CD14-positive monocyte (primary cell): ENCODE measurements around the gene HOXB3. TPM values are rescaled to one million over a fixed set of nuclear protein-coding genes. Genes with fewer than 3 reads are reported as not detected.
A peak's percentile ranks its signal among the peaks of the same experiment; 100 is the strongest.

Experiments used
- DNase-seq, 3 donors: peaks; one replicate each; pipeline ENCODE4 v3.0.0-alpha.2; 2011 to 2022
- H2AFZ ChIP-seq: 2 replicates; pipeline ENCODE4 v1.6.0; 2012; ENCODE audit warnings: mild to moderate bottlenecking, low read depth, low read length, inconsistent platforms; ENCODE audit not compliant: insufficient read depth, poor library complexity, severe bottlenecking
- H3K27ac ChIP-seq, 2 donors: 1 replicate in 1 of 2; 2 replicates in 1 of 2; pipeline ENCODE4 v1.5.1; 2012 to 2013; ENCODE audit warnings: low read length in 2 of 2, control low read depth in 1 of 2, inconsistent platforms in 1 of 2, low read depth in 1 of 2, mild to moderate bottlenecking in 1 of 2
- H3K27me3 ChIP-seq, 2 donors: one replicate each; pipeline versions ENCODE4 v1.6.0 to v1.6.1; 2011 to 2013; ENCODE audit warnings: low read length in 2 of 2; ENCODE audit not compliant: control insufficient read depth in 2 of 2, insufficient read depth in 2 of 2
- H3K36me3 ChIP-seq, 2 donors: replicated peaks in 1 of 2; 1 replicate in 1 of 2; 2 replicates in 1 of 2; pipeline versions ENCODE4 v1.5.1 to v1.6.1; 2012 to 2013; ENCODE audit warnings: low read length in 2 of 2, control low read depth in 1 of 2, inconsistent platforms in 1 of 2, mild to moderate bottlenecking in 1 of 2; ENCODE audit not compliant: insufficient read depth in 2 of 2, control insufficient read depth in 1 of 2
- H3K4me1 ChIP-seq, 2 donors: 1 replicate in 1 of 2; 2 replicates in 1 of 2; pipeline versions ENCODE4 v1.5.1 to v1.6.1; 2012 to 2013; ENCODE audit warnings: low read length in 2 of 2, control low read depth in 1 of 2, inconsistent platforms in 1 of 2, mild to moderate bottlenecking in 1 of 2, moderate library complexity in 1 of 2; ENCODE audit not compliant: insufficient read depth in 2 of 2, control insufficient read depth in 1 of 2
- H3K4me2 ChIP-seq: replicated peaks from 2 replicates; pipeline ENCODE3; 2012; ENCODE audit warnings: low read length, moderate library complexity, mild to moderate bottlenecking; ENCODE audit not compliant: poor library complexity, severe bottlenecking; ENCODE audit errors: extremely low read depth
- H3K4me3 ChIP-seq, 3 experiments: fragments of 200-600 bp in 1 of 3; sonication (generic) in 1 of 3; replicated peaks in 1 of 3; 1 replicate in 2 of 3; 2 replicates in 1 of 3; pipeline ENCODE4 v1.5.1; 2011 to 2013; ENCODE audit warnings: low read length in 3 of 3, mild to moderate bottlenecking in 3 of 3, control low read depth in 2 of 3, low read depth in 2 of 3, inconsistent platforms in 1 of 3, moderate library complexity in 1 of 3
- H3K79me2 ChIP-seq: 2 replicates; pipeline ENCODE4 v1.6.0; 2012; ENCODE audit warnings: mild to moderate bottlenecking, control low read depth, inconsistent platforms, low read length, moderate library complexity; ENCODE audit not compliant: insufficient read depth
- H3K9ac ChIP-seq: 2 replicates; pipeline ENCODE4 v1.6.0; 2017; ENCODE audit warnings: low read length, mild to moderate bottlenecking; ENCODE audit not compliant: insufficient read depth, poor library complexity, severe bottlenecking
- H3K9me3 ChIP-seq, 2 donors: replicated peaks in 1 of 2; 1 replicate in 1 of 2; 2 replicates in 1 of 2; pipeline versions ENCODE4 v1.5.1 to v1.6.1; 2012 to 2013; ENCODE audit warnings: low read length in 2 of 2, control low read depth in 1 of 2; ENCODE audit not compliant: control insufficient read depth in 1 of 2, insufficient read depth in 1 of 2
- H4K20me1 ChIP-seq: 2 replicates; pipeline ENCODE4 v1.6.0; 2012; ENCODE audit warnings: mild to moderate bottlenecking, low read length, control low read depth, moderate library complexity; ENCODE audit not compliant: insufficient read depth
- H3K27ac Mint-ChIP-seq, 7 donors: one replicate each; pipeline ENCODE4 v1.8.0; 2020; ENCODE audit warnings: mild to moderate bottlenecking in 7 of 7, mixed read lengths in 7 of 7, moderate library complexity in 6 of 7, inconsistent platforms in 2 of 7
- H3K27me3 Mint-ChIP-seq, 3 donors: one replicate each; pipeline ENCODE4 v1.8.0; 2021 to 2022; ENCODE audit warnings: low read depth in 3 of 3, mild to moderate bottlenecking in 3 of 3, mixed read lengths in 3 of 3, moderate library complexity in 3 of 3, inconsistent platforms in 1 of 3
- H3K36me3 Mint-ChIP-seq, 2 donors: one replicate each; pipeline ENCODE4 v1.8.0; 2020; ENCODE audit warnings: mixed read lengths in 2 of 2, inconsistent platforms in 1 of 2, mild to moderate bottlenecking in 1 of 2
- H3K4me1 Mint-ChIP-seq: one replicate; pipeline ENCODE4 v1.8.0; 2020; ENCODE audit warnings: mild to moderate bottlenecking, mixed read lengths
- H3K4me3 Mint-ChIP-seq, 2 donors: one replicate each; pipeline ENCODE4 v1.8.0; 2020; ENCODE audit warnings: mild to moderate bottlenecking in 2 of 2, mixed read lengths in 2 of 2, moderate library complexity in 1 of 2
- H3K9me3 Mint-ChIP-seq, 7 donors: one replicate each; pipeline ENCODE4 v1.8.0; 2020 to 2022; ENCODE audit warnings: mixed read lengths in 7 of 7, mild to moderate bottlenecking in 6 of 7, moderate library complexity in 6 of 7, inconsistent platforms in 2 of 7
- WGBS: methylation state at CpG from one replicate; pipeline ENCODE4 v1.1.5; 2013; ENCODE audit warnings: missing lambda C conversion rate; ENCODE audit not compliant: insufficient coverage; 5-methylcytosine and 5-hydroxymethylcytosine counted together
- intact Hi-C, 2 donors: fragments of 100-400 bp; cut with micrococcal nuclease; formaldehyde crosslinking; loops; one replicate each; pipeline versions ENCODE4 v1.15.0 to v1.15.1; 2023
- polyA plus RNA-seq, 3 donors: library from polyadenylated mRNA; depleted of rRNA in 1 of 3; unstranded in 2 of 3; stranded (reverse) in 1 of 3; fragments of 300-500 nt in 2 of 3; fragments of >200 nt in 1 of 3; fragmentation: Illumina TruSeq in 2 of 3; gene quantifications; 1 replicate in 2 of 3; 2 replicates in 1 of 3; pipeline ENCODE4 v1.2.3, GENCODE V29; 2012 to 2021
- TF ChIP-seq, protein P1 (sequence below): fragments of 200-600 bp; IDR thresholded peaks from one replicate; pipeline ENCODE4 v1.8.0; 2022; ENCODE audit warnings: antibody characterized with exemption, mild to moderate bottlenecking

HOXB3 gene
- polyA plus RNA-seq, 3 donors = 0.56 TPM; not detected in 2

DNA sequence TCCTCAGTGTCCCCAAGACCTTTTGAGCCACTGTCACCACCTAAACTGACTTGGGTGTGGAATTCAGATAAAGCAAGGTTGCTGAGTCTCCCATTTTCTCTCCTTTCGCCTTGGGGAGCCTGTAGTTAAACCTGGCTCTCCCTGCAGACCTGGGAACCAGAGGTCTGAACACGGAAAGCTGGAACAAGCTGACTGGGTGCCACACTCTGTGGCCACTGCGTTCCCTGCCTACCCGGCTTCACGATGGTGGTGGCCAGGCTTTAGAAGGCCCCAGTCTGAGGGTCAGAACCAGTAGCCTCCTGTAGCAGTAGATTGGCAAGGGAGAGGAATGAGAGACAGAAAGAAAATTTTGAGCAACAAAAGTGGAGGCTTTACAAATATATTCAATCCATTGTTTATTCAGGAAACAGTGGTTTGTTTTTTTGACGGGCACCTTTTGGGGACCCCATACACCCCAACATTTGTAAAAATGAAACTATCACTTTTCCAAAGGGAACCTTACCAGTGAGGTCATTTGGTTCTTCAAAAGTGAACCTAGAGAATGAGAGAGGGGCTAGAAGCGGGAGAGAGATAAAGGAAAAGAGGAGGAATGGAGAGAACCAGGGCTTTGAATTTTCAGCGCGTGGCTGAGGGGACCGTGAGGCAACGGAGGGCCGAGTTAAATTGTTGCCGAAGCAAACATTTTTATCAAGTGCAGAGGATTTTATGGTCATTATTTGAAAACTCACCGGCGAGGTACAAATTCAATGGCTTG lies 26.9 kb upstream of the HOXB3 start:
- Histone ChIP-seq H3K27ac (no peak overlapping the region), H3K27me3 (peaks cover 82 to 99% of the 10 kb centered on the region in 2 donors), H3K9ac (no peak overlapping the region), H3K79me2 (no peaks in the 10 kb centered on the region), H4K20me1 (no peaks in the 10 kb centered on the region), H3K4me3 (no peak overlapping the region), H3K4me2 (no peak overlapping the region), H3K9me3 (peaks cover 7 to 46% of the 10 kb centered on the region in 2 donors), H2AFZ (no peak overlapping the region), H3K4me1 (peaks cover 15 to 21% of the 10 kb centered on the region in 2 donors), H3K36me3 (no peaks in the 10 kb centered on the region)
- Mint-ChIP-seq H3K27ac (no peak overlapping the region), H3K9me3 (peaks cover 0 to 33% (median 12%) of the 10 kb centered on the region in 7 donors), H3K27me3 (peaks cover 97 to 99% (median 97%) of the 10 kb centered on the region in 3 donors), H3K36me3 (peaks cover 3 to 14% of the 10 kb centered on the region in 2 donors), H3K4me1 (peaks cover 23% of the 10 kb centered on the region), H3K4me3 (peak overlapping the region in 1 of 2 donors; percentile 84)
- DNase-seq = no peak
- intact Hi-C loops = loop anchor here in 1 of 2 donors (5.0 kb wide), 2 partner anchors 280 to 590 kb away; no protein-coding TSS in a partner anchor
- TF ChIP-seq, protein P1, sequence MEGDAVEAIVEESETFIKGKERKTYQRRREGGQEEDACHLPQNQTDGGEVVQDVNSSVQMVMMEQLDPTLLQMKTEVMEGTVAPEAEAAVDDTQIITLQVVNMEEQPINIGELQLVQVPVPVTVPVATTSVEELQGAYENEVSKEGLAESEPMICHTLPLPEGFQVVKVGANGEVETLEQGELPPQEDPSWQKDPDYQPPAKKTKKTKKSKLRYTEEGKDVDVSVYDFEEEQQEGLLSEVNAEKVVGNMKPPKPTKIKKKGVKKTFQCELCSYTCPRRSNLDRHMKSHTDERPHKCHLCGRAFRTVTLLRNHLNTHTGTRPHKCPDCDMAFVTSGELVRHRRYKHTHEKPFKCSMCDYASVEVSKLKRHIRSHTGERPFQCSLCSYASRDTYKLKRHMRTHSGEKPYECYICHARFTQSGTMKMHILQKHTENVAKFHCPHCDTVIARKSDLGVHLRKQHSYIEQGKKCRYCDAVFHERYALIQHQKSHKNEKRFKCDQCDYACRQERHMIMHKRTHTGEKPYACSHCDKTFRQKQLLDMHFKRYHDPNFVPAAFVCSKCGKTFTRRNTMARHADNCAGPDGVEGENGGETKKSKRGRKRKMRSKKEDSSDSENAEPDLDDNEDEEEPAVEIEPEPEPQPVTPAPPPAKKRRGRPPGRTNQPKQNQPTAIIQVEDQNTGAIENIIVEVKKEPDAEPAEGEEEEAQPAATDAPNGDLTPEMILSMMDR = no peak
- 76% methylated on average over 9 of the region's 15 CpGs for WGBS

DNA sequence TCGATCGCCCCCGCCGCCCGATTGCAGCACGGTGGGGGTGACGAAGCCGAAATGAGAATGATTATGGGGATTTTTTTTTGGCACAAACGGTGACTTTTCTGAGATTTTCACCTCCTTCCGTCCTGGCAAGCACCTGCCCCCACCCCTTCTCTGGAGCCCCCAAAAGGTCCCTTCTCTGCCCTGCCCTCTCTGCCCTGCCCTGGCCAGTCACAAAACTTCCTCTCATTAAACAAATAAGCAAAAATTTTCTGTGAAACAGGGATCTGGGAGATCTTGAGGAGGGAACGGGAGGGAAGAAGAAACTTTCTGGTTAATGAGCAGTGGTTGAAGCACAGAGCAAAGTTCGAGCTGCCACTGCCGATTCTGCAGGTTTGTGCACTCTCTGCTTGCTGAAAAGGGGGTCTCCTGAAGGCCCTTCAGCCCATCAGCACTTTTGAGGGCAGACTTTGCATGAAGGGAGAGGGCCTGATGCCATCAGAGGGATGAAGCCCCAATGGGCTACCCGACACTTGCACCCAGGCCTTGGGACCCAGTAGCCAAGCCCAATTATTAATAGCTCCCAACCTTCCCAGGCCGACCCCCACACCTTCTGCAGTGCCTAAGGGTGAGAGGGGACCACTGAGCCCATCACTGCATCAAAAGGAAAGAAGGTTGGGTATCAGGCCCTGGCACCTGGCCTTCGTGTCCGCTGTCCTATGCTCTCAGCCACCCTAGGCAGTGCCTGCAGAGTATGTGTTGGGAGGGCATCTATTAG lies 26.1 kb upstream of the HOXB3 start:
- H3K4me1 ChIP-seq = peaks cover 23 to 28% of the 10 kb centered on the region in 2 donors
- no peak overlapping the region for H3K27ac Mint-ChIP-seq

More for the DNA sequence above, 26.1 kb upstream of the HOXB3 start:
- no peak overlapping the region for H3K9ac ChIP-seq
- no peak overlapping the region for H3K27ac ChIP-seq
- no peak overlapping the region for H3K4me2 ChIP-seq
- H3K79me2 ChIP-seq = no peaks in the 10 kb centered on the region
- H3K4me3 Mint-ChIP-seq = peak overlapping the region in 1 of 2 donors; percentile 84
- 57% methylated on average over 3 of the region's 17 CpGs for WGBS
- H3K36me3 Mint-ChIP-seq = peaks cover 9 to 17% of the 10 kb centered on the region in 2 donors
- no peak overlapping the region for H2AFZ ChIP-seq
- H3K27me3 Mint-ChIP-seq = peaks cover 97 to 99% (median 97%) of the 10 kb centered on the region in 3 donors
- H3K9me3 Mint-ChIP-seq = peaks cover 0 to 40% (median 19%) of the 10 kb centered on the region in 7 donors
- peaks cover 84 to 99% of the 10 kb centered on the region in 2 donors for H3K27me3 ChIP-seq
- TF ChIP-seq, protein P1 = no peak
- DNase-seq = no peak
- no peak overlapping the region for H3K4me3 ChIP-seq
- peaks cover 9 to 43% of the 10 kb centered on the region in 2 donors for H3K9me3 ChIP-seq
- no peaks in the 10 kb centered on the region for H3K36me3 ChIP-seq
- intact Hi-C loops = loop anchor here in 1 of 2 donors (2.0 to 5.0 kb wide), 3 partner anchors 19 to 589 kb away; no protein-coding TSS in a partner anchor
- H3K4me1 Mint-ChIP-seq = peaks cover 30% of the 10 kb centered on the region
- no peaks in the 10 kb centered on the region for H4K20me1 ChIP-seq
